ENCODE measurements around the gene PLGRKT. TPM values are rescaled to one million over a fixed set of nuclear protein-coding genes. Genes with fewer than 3 reads are reported as not detected.
"Not testable (repeated sequence)": the region's sequence is repeated elsewhere in the genome, so short reads cannot be mapped to it uniquely, and the experiment has no call there.

Gene PLGRKT
- total RNA-seq, 4 donors from 2014 or later: 8.9 to 15.3 (median 12.3) TPM

GRCh38 chr9:5447337-5447736, 9.6 kb upstream of the PLGRKT start:
- no peak for TF ChIP-seq CTCF (IDR thresholded peaks at IDR 0.05)
- ATAC-seq (ENCODE audit: low FRiP score) (no peak), DNase-seq (ENCODE audit: low spot score) (no peak)

GRCh38 chr9:5446451-5447236, 8.9 kb upstream of the PLGRKT start:
- no peak for TF ChIP-seq CTCF (IDR thresholded peaks at IDR 0.05)
- DNase-seq (ENCODE audit: low spot score) (no peak), ATAC-seq (ENCODE audit: low FRiP score) (no peak)

- no peak for TF ChIP-seq CTCF (IDR thresholded peaks at IDR 0.05)
- no peak for DNase-seq (ENCODE audit: low spot score)
Measured at GRCh38 chr9:5445886-5446285, 8.2 kb upstream of the PLGRKT start.

GRCh38 chr9:5445096-5445495, 7.4 kb upstream of the PLGRKT start:
- ATAC-seq (ENCODE audit: low FRiP score); DNase-seq (ENCODE audit: low spot score): not testable (repeated sequence)

More at GRCh38 chr9:5445886-5446285, 8.2 kb upstream of the PLGRKT start:
- no peak for ATAC-seq (ENCODE audit: low FRiP score)

- no peak for TF ChIP-seq CTCF (IDR thresholded peaks at IDR 0.05)
- no peak for ATAC-seq (ENCODE audit: low FRiP score)
- no peak for DNase-seq (ENCODE audit: low spot score)
Measured at GRCh38 chr9:5443850-5444249, 6.1 kb upstream of the PLGRKT start.

- ATAC-seq (ENCODE audit: low FRiP score): no peak
- no peak for DNase-seq (ENCODE audit: low spot score)
- no peak for TF ChIP-seq CTCF (IDR thresholded peaks at IDR 0.05)
Measured at GRCh38 chr9:5442400-5443011, 4.8 kb upstream of the PLGRKT start.

- no peak for DNase-seq (ENCODE audit: low spot score)
Measured at GRCh38 chr9:5441043-5441442, 3.3 kb upstream of the PLGRKT start.

More at GRCh38 chr9:5441043-5441442, 3.3 kb upstream of the PLGRKT start:
- ATAC-seq (ENCODE audit: low FRiP score): no peak
- TF ChIP-seq CTCF (IDR thresholded peaks at IDR 0.05): no peak

Data from omental fat pad (tissue), 4 donors.